HEK293 (cell line): ENCODE data around the gene RAPGEF5.

Source experiments
- CTCF ChIA-PET: fragments of 350-600 bp; formaldehyde crosslinking; extraction: SDS; loops from one replicate; lab custom pipeline; 2021; ENCODE audit warnings: antibody characterized with exemption; lab: Yijun Ruan, JAX
- POLR2A ChIA-PET: fragments of 300-600 bp; formaldehyde crosslinking; extraction: SDS; loops from one replicate; lab custom pipeline; 2020; ENCODE audit warnings: antibody characterized with exemption, inconsistent platforms; lab: Yijun Ruan, JAX
- H3K27ac ChIP-seq: fragments of 200-500 bp; sonication (Bioruptor generic); 2 replicates; pipeline ENCODE4 v1.5.1; 2014; ENCODE audit warnings: low read depth, low read length, control low read depth, inconsistent platforms; ENCODE audit errors: extremely low read depth
- H3K36me3 ChIP-seq, 2 experiments: fragments of 200-500 bp in 1 of 2; sonication (Bioruptor generic) in 1 of 2; 1 replicate in 1 of 2; 2 replicates in 1 of 2; pipeline ENCODE4 v1.5.1; 2014 to 2017; ENCODE audit warnings: inconsistent platforms in 2 of 2, low read length in 2 of 2; ENCODE audit not compliant: control insufficient read depth in 2 of 2, insufficient read depth in 1 of 2
- H3K4me1 ChIP-seq: fragments of 200-500 bp; sonication (Bioruptor generic); 2 replicates; pipeline ENCODE4 v1.5.1; 2014; ENCODE audit warnings: mild to moderate bottlenecking, low read length, inconsistent platforms; ENCODE audit not compliant: control insufficient read depth, insufficient read depth
- H3K4me3 ChIP-seq: 2 replicates; pipeline ENCODE4 v1.5.1; 2011; ENCODE audit warnings: low read depth, mild to moderate bottlenecking, control low read depth, low read length, moderate library complexity
- H3K9me3 ChIP-seq: fragments of 200-500 bp; sonication (Bioruptor generic); 2 replicates; pipeline ENCODE4 v1.5.1; 2014; ENCODE audit warnings: low read depth, low read length, inconsistent platforms; ENCODE audit not compliant: control insufficient read depth, insufficient read depth
- EGR2 ChIP-seq: fragments of 450-650 bp; formaldehyde crosslinking; IDR thresholded peaks from 2 replicates; pipeline ENCODE4 v1.5.1; 2016; ENCODE audit warnings: low read depth, missing biosample characterization, missing genetic modification characterization
- PRDM1 ChIP-seq: fragments of 450-650 bp; formaldehyde crosslinking; IDR thresholded peaks from 2 replicates; pipeline ENCODE4; 2016; ENCODE audit warnings: missing biosample characterization, missing genetic modification characterization
- SCRT1 ChIP-seq: fragments of 450-650 bp; formaldehyde crosslinking; IDR thresholded peaks from 2 replicates; pipeline ENCODE4 v1.5.1; 2016; ENCODE audit warnings: missing biosample characterization, missing genetic modification characterization, borderline replicate concordance
- SCRT2 ChIP-seq: fragments of 450-650 bp; formaldehyde crosslinking; IDR thresholded peaks from 2 replicates; pipeline ENCODE4 v1.5.1; 2016; ENCODE audit warnings: missing biosample characterization, missing genetic modification characterization
- ZBTB20 ChIP-seq: fragments of 450-650 bp; formaldehyde crosslinking; IDR thresholded peaks from 2 replicates; pipeline ENCODE4 v1.5.1; 2016; ENCODE audit warnings: missing biosample characterization, missing genetic modification characterization
- ZNF202 ChIP-seq: fragments of 450-650 bp; formaldehyde crosslinking; IDR thresholded peaks from 2 replicates; pipeline ENCODE4 v1.5.1; 2016; ENCODE audit warnings: missing biosample characterization, missing genetic modification characterization, borderline replicate concordance
- ZNF23 ChIP-seq: fragments of 450-650 bp; formaldehyde crosslinking; IDR thresholded peaks from 2 replicates; pipeline ENCODE4 v1.5.1; 2016; ENCODE audit warnings: missing biosample characterization, missing genetic modification characterization, borderline replicate concordance
- ZNF404 ChIP-seq: fragments of 450-650 bp; formaldehyde crosslinking; IDR thresholded peaks from 2 replicates; pipeline ENCODE4 v1.5.1; 2017; ENCODE audit warnings: missing biosample characterization, missing genetic modification characterization
- ZNF585B ChIP-seq: fragments of 450-650 bp; formaldehyde crosslinking; IDR thresholded peaks from 2 replicates; pipeline ENCODE4 v1.5.1; 2016; ENCODE audit warnings: missing biosample characterization, missing genetic modification characterization
- ZNF660 ChIP-seq: fragments of 450-650 bp; IDR thresholded peaks from 2 replicates; pipeline ENCODE4 v1.5.1; 2018; ENCODE audit warnings: missing biosample characterization, mild to moderate bottlenecking, missing genetic modification characterization
- TF ChIP-seq, protein P1 (sequence below): fragments of 450-650 bp; formaldehyde crosslinking; IDR thresholded peaks from 2 replicates; pipeline ENCODE4 v1.5.1; 2016; ENCODE audit warnings: missing biosample characterization, missing genetic modification characterization
- TF ChIP-seq, protein P2 (sequence below): fragments of 450-650 bp; formaldehyde crosslinking; IDR thresholded peaks from 2 replicates; pipeline ENCODE4 v1.5.1; 2016; ENCODE audit warnings: missing biosample characterization, missing genetic modification characterization
- TF ChIP-seq, protein P3 (sequence below): fragments of 450-650 bp; formaldehyde crosslinking; conservative IDR thresholded peaks from 2 replicates; pipeline ENCODE4 v1.5.1; 2016; ENCODE audit warnings: low read depth, missing biosample characterization, missing genetic modification characterization
- TF ChIP-seq, protein P4 (sequence below): fragments of 450-650 bp; formaldehyde crosslinking; IDR thresholded peaks from 2 replicates; pipeline ENCODE4 v1.5.1; 2017; ENCODE audit warnings: missing biosample characterization, missing genetic modification characterization

The RAPGEF5 gene

DNA sequence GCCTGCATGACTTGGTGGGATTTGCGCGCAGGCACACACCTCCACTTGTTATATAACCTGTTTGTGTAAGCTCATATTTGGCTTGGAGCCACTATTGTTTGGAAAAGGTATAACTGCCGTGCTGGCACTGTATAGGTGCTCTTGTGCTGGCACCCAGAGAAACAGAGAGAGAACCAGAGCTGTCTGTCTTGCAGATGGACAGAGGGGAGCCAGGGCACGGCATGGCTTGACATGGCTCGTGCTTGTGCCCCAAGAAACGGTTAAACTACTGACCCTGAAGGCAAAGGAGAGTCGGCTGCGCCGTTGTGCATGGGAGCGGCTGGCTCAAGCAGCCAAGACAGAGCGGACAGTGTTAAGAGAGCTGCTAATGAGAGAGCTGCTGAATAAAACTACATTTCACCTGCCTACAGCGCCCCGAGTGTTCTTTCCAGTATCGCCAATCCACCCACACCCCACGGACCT lies 23.2 kb downstream of the RAPGEF5 start (continued):
- TF ChIP-seq, protein P1, sequence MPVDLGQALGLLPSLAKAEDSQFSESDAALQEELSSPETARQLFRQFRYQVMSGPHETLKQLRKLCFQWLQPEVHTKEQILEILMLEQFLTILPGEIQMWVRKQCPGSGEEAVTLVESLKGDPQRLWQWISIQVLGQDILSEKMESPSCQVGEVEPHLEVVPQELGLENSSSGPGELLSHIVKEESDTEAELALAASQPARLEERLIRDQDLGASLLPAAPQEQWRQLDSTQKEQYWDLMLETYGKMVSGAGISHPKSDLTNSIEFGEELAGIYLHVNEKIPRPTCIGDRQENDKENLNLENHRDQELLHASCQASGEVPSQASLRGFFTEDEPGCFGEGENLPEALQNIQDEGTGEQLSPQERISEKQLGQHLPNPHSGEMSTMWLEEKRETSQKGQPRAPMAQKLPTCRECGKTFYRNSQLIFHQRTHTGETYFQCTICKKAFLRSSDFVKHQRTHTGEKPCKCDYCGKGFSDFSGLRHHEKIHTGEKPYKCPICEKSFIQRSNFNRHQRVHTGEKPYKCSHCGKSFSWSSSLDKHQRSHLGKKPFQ (tag by site-specific recombination): no peak
- TF ChIP-seq ZNF660 (tag by site-specific recombination): no peak
- TF ChIP-seq ZNF202 (tag by site-specific recombination): no peak
- no peak for TF ChIP-seq ZNF585B (tag by site-specific recombination)

DNA sequence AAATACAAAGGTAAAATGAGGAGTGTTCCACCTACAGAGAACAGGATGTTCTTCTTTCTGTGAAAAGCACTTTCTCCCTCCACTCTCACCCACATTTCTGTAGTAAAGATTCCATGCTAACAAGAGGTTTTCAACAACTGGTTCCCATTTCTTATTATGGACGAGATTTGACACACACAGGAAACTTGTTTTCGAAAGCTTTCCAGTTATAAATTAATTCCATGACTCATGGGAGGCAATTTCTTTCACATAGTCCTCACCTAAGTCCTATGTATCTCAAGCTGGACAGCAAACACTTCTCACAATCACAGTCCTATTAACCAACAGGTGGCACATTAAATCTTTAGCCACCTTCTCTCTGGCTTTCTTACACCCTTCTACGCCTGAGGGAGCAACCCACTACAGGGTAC lies 24.5 kb downstream of the RAPGEF5 start:
- CTCF ChIA-PET: interaction anchor here (0.6 to 0.9 kb wide), 2 partner anchors 11 to 155 kb away, joined by 3 read pairs; no protein-coding TSS in a partner anchor
- H3K36me3 ChIP-seq: no peaks in the 10 kb centered on the region
- H3K9me3 ChIP-seq: no peaks in the 10 kb centered on the region
- TF ChIP-seq, protein P2, sequence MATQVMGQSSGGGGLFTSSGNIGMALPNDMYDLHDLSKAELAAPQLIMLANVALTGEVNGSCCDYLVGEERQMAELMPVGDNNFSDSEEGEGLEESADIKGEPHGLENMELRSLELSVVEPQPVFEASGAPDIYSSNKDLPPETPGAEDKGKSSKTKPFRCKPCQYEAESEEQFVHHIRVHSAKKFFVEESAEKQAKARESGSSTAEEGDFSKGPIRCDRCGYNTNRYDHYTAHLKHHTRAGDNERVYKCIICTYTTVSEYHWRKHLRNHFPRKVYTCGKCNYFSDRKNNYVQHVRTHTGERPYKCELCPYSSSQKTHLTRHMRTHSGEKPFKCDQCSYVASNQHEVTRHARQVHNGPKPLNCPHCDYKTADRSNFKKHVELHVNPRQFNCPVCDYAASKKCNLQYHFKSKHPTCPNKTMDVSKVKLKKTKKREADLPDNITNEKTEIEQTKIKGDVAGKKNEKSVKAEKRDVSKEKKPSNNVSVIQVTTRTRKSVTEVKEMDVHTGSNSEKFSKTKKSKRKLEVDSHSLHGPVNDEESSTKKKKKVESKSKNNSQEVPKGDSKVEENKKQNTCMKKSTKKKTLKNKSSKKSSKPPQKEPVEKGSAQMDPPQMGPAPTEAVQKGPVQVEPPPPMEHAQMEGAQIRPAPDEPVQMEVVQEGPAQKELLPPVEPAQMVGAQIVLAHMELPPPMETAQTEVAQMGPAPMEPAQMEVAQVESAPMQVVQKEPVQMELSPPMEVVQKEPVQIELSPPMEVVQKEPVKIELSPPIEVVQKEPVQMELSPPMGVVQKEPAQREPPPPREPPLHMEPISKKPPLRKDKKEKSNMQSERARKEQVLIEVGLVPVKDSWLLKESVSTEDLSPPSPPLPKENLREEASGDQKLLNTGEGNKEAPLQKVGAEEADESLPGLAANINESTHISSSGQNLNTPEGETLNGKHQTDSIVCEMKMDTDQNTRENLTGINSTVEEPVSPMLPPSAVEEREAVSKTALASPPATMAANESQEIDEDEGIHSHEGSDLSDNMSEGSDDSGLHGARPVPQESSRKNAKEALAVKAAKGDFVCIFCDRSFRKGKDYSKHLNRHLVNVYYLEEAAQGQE (tag by site-specific recombination): peak; percentile 72
- TF ChIP-seq ZBTB20 (tag by site-specific recombination) (no peak), ZNF404 (no peak), ZNF23 (tag by site-specific recombination) (no peak), SCRT2 (tag by site-specific recombination) (peak; percentile 94), EGR2 (no peak), SCRT1 (tag by site-specific recombination) (peak; percentile 92), PRDM1 (peak; percentile 41; the same call in 1 of the 2 replicates)
- TF ChIP-seq, protein P3, sequence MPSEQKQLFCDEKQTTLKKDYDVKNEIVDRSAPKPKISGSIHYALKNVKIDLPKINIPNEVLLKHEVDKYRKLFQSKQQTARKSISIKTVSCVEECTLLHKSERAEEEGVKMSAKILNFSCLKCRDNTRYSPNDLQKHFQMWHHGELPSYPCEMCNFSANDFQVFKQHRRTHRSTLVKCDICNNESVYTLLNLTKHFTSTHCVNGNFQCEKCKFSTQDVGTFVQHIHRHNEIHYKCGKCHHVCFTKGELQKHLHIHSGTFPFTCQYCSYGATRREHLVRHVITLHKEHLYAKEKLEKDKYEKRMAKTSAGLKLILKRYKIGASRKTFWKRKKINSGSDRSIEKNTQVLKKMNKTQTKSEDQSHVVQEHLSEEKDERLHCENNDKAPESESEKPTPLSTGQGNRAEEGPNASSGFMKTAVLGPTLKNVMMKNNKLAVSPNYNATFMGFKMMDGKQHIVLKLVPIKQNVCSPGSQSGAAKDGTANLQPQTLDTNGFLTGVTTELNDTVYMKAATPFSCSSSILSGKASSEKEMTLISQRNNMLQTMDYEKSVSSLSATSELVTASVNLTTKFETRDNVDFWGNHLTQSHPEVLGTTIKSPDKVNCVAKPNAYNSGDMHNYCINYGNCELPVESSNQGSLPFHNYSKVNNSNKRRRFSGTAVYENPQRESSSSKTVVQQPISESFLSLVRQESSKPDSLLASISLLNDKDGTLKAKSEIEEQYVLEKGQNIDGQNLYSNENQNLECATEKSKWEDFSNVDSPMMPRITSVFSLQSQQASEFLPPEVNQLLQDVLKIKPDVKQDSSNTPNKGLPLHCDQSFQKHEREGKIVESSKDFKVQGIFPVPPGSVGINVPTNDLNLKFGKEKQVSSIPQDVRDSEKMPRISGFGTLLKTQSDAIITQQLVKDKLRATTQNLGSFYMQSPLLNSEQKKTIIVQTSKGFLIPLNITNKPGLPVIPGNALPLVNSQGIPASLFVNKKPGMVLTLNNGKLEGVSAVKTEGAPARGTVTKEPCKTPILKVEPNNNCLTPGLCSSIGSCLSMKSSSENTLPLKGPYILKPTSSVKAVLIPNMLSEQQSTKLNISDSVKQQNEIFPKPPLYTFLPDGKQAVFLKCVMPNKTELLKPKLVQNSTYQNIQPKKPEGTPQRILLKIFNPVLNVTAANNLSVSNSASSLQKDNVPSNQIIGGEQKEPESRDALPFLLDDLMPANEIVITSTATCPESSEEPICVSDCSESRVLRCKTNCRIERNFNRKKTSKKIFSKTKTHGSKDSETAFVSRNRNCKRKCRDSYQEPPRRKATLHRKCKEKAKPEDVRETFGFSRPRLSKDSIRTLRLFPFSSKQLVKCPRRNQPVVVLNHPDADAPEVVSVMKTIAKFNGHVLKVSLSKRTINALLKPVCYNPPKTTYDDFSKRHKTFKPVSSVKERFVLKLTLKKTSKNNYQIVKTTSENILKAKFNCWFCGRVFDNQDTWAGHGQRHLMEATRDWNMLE (tag by site-specific recombination): no peak
- TF ChIP-seq, protein P4, sequence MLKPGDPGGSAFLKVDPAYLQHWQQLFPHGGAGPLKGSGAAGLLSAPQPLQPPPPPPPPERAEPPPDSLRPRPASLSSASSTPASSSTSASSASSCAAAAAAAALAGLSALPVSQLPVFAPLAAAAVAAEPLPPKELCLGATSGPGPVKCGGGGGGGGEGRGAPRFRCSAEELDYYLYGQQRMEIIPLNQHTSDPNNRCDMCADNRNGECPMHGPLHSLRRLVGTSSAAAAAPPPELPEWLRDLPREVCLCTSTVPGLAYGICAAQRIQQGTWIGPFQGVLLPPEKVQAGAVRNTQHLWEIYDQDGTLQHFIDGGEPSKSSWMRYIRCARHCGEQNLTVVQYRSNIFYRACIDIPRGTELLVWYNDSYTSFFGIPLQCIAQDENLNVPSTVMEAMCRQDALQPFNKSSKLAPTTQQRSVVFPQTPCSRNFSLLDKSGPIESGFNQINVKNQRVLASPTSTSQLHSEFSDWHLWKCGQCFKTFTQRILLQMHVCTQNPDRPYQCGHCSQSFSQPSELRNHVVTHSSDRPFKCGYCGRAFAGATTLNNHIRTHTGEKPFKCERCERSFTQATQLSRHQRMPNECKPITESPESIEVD (tag by site-specific recombination): peak; percentile 24
- H3K27ac ChIP-seq: no peak overlapping the region
- no peak overlapping the region for H3K4me3 ChIP-seq
- peaks cover 23% of the 10 kb centered on the region for H3K4me1 ChIP-seq
- POLR2A ChIA-PET: no interaction called here
